ENCODE results near the gene ATP8A2. TPM values are rescaled to one million over a fixed set of nuclear protein-coding genes. Genes with fewer than 3 reads are reported as not detected.

ATP8A2 gene
- total RNA-seq, 4 donors from 2014 or later, result 0.20 to 1.1 (median 0.59) TPM

DNA sequence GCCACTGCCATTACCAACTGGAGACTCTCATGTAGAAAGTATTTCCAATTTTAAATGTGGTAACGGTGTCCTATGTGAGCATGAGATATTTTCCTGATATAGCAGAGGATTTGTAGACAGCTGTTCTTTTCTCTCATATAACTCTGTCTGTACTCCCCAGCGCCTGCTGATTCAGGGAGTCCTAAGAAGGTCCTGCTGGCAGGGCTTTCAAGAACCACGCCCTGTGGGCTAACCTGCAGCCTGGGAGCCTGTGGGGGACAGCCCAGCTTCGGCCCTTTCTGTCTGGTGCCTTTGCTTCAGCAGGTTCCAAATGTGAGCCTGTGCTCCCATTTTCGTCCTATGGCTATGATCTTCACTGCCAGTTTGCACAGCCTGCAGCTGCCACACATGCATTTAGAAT lies 316.8 kb downstream of the ATP8A2 start:
- TF ChIP-seq, protein P1, sequence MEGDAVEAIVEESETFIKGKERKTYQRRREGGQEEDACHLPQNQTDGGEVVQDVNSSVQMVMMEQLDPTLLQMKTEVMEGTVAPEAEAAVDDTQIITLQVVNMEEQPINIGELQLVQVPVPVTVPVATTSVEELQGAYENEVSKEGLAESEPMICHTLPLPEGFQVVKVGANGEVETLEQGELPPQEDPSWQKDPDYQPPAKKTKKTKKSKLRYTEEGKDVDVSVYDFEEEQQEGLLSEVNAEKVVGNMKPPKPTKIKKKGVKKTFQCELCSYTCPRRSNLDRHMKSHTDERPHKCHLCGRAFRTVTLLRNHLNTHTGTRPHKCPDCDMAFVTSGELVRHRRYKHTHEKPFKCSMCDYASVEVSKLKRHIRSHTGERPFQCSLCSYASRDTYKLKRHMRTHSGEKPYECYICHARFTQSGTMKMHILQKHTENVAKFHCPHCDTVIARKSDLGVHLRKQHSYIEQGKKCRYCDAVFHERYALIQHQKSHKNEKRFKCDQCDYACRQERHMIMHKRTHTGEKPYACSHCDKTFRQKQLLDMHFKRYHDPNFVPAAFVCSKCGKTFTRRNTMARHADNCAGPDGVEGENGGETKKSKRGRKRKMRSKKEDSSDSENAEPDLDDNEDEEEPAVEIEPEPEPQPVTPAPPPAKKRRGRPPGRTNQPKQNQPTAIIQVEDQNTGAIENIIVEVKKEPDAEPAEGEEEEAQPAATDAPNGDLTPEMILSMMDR (IDR thresholded peaks at IDR 0.05), result no peak
- no peak for TF ChIP-seq POLR2A (IDR thresholded peaks at IDR 0.05)
- TF ChIP-seq POLR2AphosphoS5 (IDR thresholded peaks at IDR 0.05), result no peak
- no peak for TF ChIP-seq EP300 (IDR thresholded peaks at IDR 0.05; ENCODE audit: low read depth)
- Histone ChIP-seq H3K4me3 (no peak overlapping the region), H3K9me3 (no peaks in the 10 kb centered on the region), H3K27ac (no peak overlapping the region), H3K36me3 (no peaks in the 10 kb centered on the region), H3K4me1 (peaks cover 0 to 16% (median 4%) of the 10 kb centered on the region in 4 donors), H3K27me3 (no peaks in the 10 kb centered on the region)
- in situ Hi-C loops (cut with MboI; ENCODE audit: low pct_ligation_motif_present in 1 of 4, low pct_unique_long_range_greater_than_20kb in 1 of 4, low sequenced_read_pairs in 3 of 4) (no loop called here), intact Hi-C loops (cut with DNase I; ENCODE audit: low total_unique reads) (no loop called here)
- WGBS, 2 donors (ENCODE audit: low coverage in 1 of 2), result 80 to 91% methylated on average over 3 to 5 of the region's 5 CpGs
- DNase-seq, result no peak

DNA sequence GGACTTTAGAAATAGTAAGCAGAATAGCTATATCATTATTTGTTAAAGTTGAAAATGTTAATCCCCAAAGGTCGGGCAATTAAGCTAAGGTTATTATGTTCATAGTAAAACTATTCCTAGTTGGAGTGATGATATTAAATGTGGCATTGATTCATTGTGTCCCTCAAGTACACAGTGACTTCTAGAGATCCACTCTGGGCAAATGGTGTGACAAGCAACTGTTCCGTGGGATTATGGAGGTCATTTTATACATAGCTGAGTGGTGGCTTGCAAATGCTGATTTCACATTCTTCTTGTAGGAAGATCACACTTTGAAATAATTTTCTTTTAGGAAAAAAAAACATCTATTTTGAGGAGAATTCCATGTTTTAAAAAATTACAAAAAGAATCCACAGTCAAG lies 317.8 kb downstream of the ATP8A2 start:
- no peak for DNase-seq
- Histone ChIP-seq H3K4me1 (peaks cover 0 to 16% (median 4%) of the 10 kb centered on the region in 4 donors), H3K4me3 (no peak overlapping the region), H3K9me3 (no peaks in the 10 kb centered on the region), H3K27me3 (no peaks in the 10 kb centered on the region), H3K27ac (no peak overlapping the region), H3K36me3 (no peaks in the 10 kb centered on the region)
- 76 to 82% methylated on average over 2 of the region's 2 CpGs for WGBS, 2 donors (ENCODE audit: low coverage in 1 of 2)
- intact Hi-C loops (cut with DNase I; ENCODE audit: low total_unique reads), result no loop called here
- TF ChIP-seq POLR2AphosphoS5 (IDR thresholded peaks at IDR 0.05), result no peak
- TF ChIP-seq, protein P1 (IDR thresholded peaks at IDR 0.05), result no peak
- TF ChIP-seq POLR2A (IDR thresholded peaks at IDR 0.05), result no peak
- TF ChIP-seq EP300 (IDR thresholded peaks at IDR 0.05; ENCODE audit: low read depth), result no peak
- in situ Hi-C loops (cut with MboI; ENCODE audit: low pct_ligation_motif_present in 1 of 4, low pct_unique_long_range_greater_than_20kb in 1 of 4, low sequenced_read_pairs in 3 of 4), result no loop called here

DNA sequence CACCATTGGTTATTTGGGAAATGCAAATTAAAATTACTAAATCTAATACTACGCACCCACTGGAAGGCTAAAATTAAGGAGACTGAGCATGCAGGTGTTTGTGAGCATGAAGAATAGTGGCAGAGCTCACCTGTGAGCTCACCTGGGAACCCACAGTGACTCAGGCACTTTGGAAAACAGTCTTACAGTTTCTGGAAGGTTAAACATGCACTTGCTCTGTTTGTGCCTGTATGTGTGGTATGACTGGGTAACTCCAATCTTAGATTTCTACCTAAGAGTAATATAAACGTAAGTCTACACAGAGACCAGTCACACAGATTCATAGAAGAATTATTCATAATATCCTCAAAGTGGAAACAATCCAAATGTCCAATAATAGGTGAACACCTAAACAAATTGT lies 318.8 kb downstream of the ATP8A2 start:
- Histone ChIP-seq H3K27me3 (no peaks in the 10 kb centered on the region), H3K4me3 (no peak overlapping the region), H3K27ac (no peak overlapping the region), H3K9me3 (no peaks in the 10 kb centered on the region), H3K4me1 (peaks cover 0 to 16% (median 4%) of the 10 kb centered on the region in 4 donors), H3K36me3 (no peaks in the 10 kb centered on the region)
- intact Hi-C loops (cut with DNase I; ENCODE audit: low total_unique reads), result no loop called here
- no peak for TF ChIP-seq POLR2AphosphoS5 (IDR thresholded peaks at IDR 0.05)
- no peak for TF ChIP-seq POLR2A (IDR thresholded peaks at IDR 0.05)
- no peak for TF ChIP-seq EP300 (IDR thresholded peaks at IDR 0.05; ENCODE audit: low read depth)
- TF ChIP-seq, protein P1 (IDR thresholded peaks at IDR 0.05), result no peak
- no peak for DNase-seq
- in situ Hi-C loops (cut with MboI; ENCODE audit: low pct_ligation_motif_present in 1 of 4, low pct_unique_long_range_greater_than_20kb in 1 of 4, low sequenced_read_pairs in 3 of 4), result no loop called here
- 73 to 91% methylated on average over 1 to 2 of the region's 2 CpGs for WGBS, 2 donors (ENCODE audit: low coverage in 1 of 2)

DNA sequence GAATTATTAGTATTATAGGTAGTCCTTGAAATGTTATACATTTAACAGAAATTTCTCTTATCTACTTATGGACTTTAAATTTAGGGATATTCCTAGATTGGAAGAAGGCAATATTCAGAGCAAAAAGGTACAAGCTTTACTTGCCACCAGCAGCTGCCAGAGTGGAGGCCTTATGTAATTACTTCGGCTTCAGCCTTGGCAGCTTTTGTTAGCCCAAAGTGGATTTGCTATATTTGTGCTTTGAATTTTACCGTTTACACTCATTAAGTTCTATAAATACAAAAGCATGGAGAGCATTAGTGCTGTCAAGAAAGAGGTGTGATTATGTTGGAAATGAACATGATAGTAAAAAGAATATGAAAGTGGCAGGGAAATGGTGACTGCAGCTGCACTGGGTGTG lies 319.9 kb downstream of the ATP8A2 start:
- H3K4me3 ChIP-seq, result no peak overlapping the region
- WGBS, 2 donors (ENCODE audit: low coverage in 1 of 2), result 63% methylated on average over 2 of the region's 2 CpGs; no CpG with 5 or more reads in 1 of the 2 donors
- peaks cover 0 to 16% (median 4%) of the 10 kb centered on the region in 4 donors for H3K4me1 ChIP-seq
- H3K27ac ChIP-seq, result no peak overlapping the region
- DNase-seq, result no peak
- in situ Hi-C loops (cut with MboI; ENCODE audit: low pct_ligation_motif_present in 1 of 4, low pct_unique_long_range_greater_than_20kb in 1 of 4, low sequenced_read_pairs in 3 of 4) (no loop called here), intact Hi-C loops (cut with DNase I; ENCODE audit: low total_unique reads) (no loop called here)
- no peaks in the 10 kb centered on the region for H3K27me3 ChIP-seq
- no peaks in the 10 kb centered on the region for H3K9me3 ChIP-seq
- no peaks in the 10 kb centered on the region for H3K36me3 ChIP-seq
- TF ChIP-seq POLR2A (IDR thresholded peaks at IDR 0.05) (no peak), EP300 (IDR thresholded peaks at IDR 0.05; ENCODE audit: low read depth) (no peak), POLR2AphosphoS5 (IDR thresholded peaks at IDR 0.05) (no peak)
- TF ChIP-seq, protein P1 (IDR thresholded peaks at IDR 0.05), result no peak

All from transverse colon (tissue), 4 donors.